ENCODE measurements around the gene C11orf97.
"Not testable (repeated sequence)": the region's sequence is repeated elsewhere in the genome, so short reads cannot be mapped to it uniquely, and the experiment has no call there.

Gene C11orf97

DNA sequence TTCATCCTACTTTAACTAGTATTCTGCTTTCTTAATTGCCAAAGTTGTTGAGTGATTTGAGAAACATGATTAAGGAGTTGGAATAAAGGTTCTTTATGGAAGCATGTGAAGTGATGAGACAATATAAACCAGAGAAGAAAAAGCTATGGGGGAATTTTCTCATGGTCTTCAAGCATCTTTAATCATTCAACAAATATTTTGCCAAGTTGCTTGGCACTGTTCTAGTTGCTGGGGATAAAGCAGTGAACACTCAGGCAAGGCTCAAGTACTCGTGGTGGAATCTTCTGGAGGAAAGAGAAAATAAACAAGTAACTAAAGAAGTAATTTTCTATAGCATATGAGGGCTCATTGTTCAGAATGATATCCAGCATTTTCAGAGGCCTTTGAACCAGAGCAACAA lies 45.7 kb downstream of the C11orf97 start:
- DNase-seq (ENCODE audit: low read depth in 2 of 2), result no peak

DNA sequence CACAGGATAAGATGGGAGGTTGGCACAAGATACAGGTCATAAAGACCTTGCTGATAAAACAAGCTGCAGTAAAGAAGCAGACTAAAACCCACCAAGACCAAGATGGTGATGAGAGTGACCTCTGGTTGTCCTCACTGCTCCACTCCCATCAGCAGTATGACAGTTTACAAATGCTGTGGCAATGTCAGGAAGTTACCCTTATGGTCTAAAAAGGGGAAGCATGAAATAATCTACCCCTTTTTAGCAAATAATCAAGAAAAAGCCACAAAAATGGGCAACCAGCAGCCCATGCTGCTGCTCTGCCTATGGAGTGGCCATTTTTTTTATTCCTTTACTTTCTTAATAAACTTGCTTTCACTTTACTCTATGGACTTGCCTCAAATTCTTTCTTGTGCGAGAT lies 46.2 kb downstream of the C11orf97 start:
- no peak for DNase-seq (ENCODE audit: low read depth in 2 of 2)

GRCh38 chr11:94558932-94559331 lies 46.7 kb downstream of the C11orf97 start:
- no peak for DNase-seq (ENCODE audit: low read depth in 2 of 2)

DNA sequence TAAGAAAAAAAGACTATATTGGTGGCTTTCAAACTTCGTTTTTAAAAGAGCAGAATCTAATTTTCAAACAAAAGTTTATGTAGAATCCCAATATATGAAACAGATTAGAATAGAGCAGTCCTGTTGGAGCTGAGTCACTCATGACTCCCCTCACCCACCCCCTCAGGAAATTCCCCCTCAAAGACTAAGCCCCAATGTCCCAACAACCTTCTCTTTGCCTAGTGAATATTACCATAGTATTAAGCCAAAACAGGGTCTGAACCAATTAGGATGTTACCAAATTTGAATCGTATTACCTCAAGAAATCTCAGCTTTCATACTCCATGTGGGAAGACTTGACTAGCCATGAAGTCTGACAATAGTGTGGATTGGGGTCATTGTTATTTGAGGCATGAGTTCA lies 47.1 kb downstream of the C11orf97 start:
- DNase-seq (ENCODE audit: low read depth in 2 of 2), result no peak

- DNase-seq (ENCODE audit: low read depth in 2 of 2), result no peak
Observed at GRCh38 chr11:94560834-94561233, 48.6 kb downstream of the C11orf97 start.

DNA sequence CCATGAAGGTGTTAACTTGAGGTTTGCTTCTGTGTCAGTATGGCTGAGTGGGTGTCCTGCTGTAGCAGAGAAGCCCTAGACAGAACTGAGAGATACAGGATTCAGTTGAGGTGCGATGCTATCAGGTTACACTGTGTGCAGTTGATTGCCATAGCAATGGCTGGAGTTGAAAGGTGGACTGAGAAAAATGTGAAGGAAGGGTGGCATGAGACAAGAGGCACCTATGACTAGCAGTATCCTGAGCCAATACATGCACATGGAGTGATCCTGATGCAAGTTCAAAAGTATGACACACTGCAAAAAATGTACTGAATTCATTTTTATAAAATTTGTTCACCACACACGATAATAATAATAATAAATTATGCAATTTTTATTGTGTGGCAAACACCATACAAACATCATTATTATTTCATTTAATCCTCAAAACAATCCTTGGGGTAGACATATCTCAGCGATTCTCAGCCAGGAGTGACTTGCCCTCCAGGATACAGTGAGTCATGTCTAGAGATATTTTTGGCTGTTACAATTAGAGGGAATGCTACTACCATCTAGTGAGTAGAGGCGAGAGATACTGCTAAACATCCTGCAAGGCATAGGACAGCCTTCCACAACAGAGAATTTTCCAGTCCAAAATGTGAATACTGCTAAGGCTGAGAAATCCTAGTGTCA lies 51.1 kb downstream of the C11orf97 start:
- no peak for DNase-seq (ENCODE audit: low read depth in 2 of 2)

DNA sequence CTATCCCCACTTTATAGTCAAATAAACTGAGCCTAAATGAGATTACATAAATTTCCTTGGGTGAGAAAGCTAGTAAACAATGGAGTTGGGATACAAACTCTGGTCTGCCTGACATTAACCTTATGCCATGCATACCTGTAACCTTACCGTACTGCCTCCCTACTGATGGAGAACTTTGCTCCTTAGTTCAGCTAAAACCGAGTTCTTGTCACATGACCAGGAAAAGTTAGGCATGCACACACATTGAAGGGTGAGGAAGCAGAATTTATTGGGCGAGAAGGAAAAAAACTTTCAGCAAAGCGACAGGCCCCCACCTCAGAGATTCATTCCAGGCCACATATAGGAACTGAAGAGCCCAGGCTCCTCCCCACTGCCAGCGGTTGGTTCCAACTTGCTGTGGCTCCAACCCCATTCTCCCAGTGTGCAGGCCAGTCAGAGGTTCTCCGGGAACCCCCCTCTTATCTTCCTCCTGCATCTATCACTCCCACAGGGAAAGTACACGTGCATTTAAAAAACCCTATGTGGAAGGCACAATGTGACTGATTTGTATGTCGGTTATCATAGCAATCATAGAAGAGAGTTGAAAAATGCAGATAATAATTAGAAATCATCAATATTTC lies 51.7 kb downstream of the C11orf97 start:
- DNase-seq (ENCODE audit: low read depth in 2 of 2), result no peak

DNA sequence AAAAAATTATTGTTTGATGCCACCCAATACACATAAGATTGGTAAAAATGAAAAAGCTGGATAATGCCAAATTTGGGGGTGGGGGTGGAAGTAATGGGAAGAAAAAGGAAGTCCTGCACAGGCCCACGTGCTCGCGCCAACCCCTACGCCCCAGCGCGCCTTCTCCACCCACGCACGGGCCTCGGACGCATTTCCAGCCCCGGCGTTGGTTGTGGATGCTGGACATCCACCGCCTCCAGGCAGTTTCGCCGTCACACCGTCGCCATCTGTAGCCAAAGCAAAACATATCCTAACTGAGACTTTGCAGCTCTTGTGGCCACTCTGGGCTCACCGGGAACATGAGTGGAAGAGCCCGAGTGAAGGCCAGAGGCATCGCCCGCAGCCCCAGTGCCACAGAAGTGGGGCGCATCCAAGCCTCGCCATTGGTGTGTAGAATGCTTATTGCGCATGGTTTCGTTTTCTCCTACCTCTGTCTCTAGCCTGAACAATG lies 55.0 kb downstream of the C11orf97 start, which contains the start of gene PIWIL4:
PIWIL4 (plus strand) TSS at position 188 of the 490 bp plus-strand sequence; CDS start at position 339, 151 bp downstream.
- DNase-seq (ENCODE audit: low read depth in 2 of 2), result no peak

GRCh38 chr11:94568200-94568599 lies 55.9 kb downstream of the C11orf97 start:
- no peak for DNase-seq (ENCODE audit: low read depth in 2 of 2)

DNA sequence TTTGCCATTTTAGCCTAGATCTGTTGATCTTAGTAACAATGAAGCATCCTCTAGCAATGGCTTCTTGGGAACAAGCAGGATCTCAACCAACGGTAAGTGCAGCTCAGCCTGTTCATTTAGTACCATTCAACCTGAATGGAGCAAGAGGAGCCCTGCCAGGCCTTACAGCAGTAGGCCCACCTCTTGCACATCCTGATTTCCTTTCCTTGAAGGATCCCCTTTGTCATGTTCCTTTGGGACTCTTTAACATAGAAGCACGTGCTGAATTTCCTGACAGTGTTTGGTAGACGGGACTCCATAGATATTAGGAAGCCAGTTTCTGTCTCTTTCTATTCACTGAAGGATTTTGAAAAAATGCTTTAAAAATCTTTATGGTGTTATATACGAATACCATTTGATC lies 56.5 kb downstream of the C11orf97 start:
- no peak for DNase-seq (ENCODE audit: low read depth in 2 of 2)

GRCh38 chr11:94572975-94573374 lies 60.7 kb downstream of the C11orf97 start:
- DNase-seq (ENCODE audit: low read depth in 2 of 2), result not testable (repeated sequence)

GRCh38 chr11:94574193-94574961 lies 62.1 kb downstream of the C11orf97 start:
- DNase-seq (ENCODE audit: low read depth in 2 of 2), result no peak

DNA sequence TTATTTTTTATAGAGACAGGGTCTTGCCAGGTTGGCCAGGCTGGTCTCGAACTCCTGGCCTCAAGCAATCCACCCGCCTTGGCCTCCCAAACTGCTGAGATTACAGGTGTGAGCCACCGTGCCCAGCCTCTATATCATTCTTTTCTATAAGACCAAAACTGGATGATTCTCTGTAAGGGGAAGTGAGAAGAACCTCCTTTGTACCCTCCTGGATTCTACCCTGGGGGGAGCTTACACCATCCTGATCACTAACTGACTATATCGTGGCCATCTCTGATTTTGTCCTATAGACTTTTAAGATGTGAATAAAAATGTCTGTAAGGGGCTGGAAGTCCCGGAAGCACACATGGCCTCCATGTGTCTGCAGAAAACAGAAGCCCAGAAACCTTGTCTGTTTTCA lies 64.0 kb downstream of the C11orf97 start:
- no peak for DNase-seq (ENCODE audit: low read depth in 2 of 2)

DNA sequence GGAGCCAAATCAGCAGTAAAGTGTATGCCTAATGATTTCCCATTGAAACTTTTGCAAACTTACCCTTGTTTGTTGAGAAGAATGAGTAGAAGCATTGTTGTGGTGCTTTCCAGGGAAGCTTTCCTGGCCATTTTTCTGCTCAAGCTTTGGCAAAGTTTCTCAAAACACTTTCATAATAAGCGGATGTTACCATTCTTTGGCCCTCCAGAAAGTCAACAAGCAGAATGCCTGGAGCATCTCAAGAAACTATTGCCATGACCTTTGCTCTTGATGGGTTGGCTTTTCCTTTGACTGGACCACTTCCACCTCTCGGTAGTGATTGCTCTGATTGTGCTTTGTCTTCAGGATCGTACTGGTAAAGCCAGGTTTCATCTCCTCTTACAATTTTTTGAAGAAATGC lies 65.6 kb downstream of the C11orf97 start:
- no peak for DNase-seq (ENCODE audit: low read depth in 2 of 2)
